Stimulated activated CD8-positive, alpha-beta memory T cell treated with anti-CD3 and anti-CD28 coated beads, Interleukin-7, amount 100 ng/mL, for 48 hours (primary cell): ENCODE measurements around the gene SHD.

Source experiments
- DNase-seq, 2 donors: peaks; one replicate each; pipeline ENCODE4 v3.0.0-alpha.2; 2020; ENCODE audit warnings: low read depth in 1 of 2; ENCODE audit errors: extremely low read depth in 1 of 2

Gene SHD

DNA sequence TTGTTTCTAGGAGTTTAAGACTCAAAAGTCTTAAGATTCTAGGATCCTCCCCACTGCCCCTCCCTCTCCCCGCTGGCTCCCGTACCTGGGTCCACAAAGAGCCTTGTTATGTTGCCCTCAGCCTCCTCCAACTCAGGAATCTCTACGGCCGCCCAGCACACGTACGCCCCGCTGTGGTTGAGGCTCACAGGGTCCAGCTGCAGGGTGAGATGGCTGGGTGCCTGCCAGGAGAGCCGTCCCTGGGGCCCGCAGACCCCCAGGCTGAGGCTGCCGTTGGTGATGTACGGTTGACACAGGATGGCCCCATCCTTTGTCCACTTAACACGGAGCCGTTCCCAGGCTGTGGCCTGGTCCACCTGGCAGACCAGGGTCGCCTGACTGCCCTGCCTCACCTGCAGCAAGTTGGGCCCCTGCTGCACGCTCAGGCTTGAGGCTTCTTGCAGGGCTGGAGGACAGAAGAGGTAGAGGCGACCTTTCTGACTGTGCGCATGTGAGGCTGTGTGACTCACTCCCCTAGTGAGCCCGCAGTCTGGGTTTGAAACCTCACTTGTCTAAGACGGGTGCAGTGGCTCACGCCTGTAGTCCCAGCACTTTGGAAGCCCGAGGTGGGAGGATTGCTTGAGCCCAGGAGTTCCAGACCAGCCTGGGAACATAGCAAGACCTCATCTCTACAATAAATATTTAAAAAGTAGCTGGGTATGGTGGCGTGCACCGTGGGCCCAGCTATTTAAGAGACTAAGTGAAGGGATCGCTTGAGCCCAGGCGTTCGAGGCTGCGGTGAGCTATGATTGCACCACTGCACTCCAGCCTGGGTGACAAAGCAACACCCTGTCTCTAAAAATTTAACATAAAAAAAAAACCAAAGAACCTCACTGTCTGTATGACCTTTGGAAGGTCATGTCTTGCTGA lies 19.1 kb downstream of the SHD start:
- peak in 1 of 2 donors; percentile 48 for DNase-seq

DNA sequence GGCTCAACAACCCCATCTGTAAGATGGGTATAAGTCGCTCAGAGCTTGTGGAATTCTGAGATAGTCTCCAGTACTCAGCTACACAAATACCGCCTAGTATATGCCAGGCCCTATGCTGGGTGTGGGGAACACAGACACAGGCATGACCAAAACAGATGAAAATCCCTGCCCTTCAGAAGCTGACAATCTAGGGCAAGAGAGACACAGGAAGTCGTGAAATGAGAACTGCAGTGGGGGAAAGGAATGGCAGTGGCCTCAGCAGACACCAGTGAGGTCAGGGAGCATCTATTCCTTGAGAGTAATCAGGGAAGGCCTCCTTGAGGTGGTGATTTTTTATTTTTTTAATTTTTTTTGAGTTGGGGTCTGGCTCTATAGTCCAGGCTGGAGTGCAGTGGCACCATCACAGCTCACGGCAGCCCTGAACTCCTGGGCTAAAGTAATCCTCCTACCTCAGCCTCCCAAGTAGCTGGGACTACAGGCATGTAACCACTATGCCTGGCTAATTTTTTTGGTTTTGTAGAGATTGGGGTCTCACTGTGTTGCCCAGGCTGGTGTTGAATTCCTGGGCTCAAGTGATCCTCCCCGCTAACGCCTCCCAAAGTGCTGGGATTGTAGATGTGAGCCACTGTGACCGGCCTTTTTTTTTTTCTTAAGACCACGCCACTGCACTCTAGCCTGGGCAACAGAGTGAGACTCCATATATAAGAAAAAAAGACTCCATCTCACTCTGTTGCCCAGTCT lies 19.9 kb downstream of the SHD start:
- no peak for DNase-seq

GRCh38 chr19:4300589-4300988 lies 21.5 kb downstream of the SHD start:
- DNase-seq = no peak

DNA sequence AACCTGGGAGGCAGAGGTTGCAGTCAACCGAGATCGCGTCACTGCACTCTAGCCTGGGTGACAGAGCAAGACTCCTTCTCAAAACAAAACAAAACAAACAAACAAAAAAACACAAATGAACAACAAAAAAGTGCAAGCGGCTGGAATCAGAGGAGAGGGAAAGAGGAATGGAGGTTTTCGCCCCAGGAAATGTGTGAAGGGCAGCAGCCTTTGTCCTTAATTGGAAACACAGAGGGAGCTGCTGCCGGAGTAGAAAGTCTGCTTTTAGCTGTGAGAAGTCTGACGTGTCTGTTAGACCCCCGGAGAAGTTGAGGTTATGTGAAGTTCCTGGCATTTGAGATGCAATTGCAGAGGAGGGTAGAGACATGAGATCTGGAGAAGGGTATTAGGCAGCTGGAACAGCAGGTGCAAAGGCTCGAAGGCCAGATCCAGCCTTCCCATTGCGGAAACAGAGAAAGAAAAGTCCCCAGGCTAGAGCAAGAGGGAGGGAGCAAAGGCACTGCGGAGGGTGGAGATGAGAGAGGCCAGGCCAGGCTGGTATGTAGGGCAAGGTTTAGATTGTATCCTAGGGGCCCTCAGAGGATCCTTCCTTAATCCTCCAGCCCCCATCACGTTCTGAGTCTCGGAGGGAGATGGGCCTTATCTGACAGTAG lies 22.6 kb downstream of the SHD start:
- no peak for DNase-seq

GRCh38 chr19:4302243-4302640 lies 23.2 kb downstream of the SHD start, which contains the start of gene TMIGD2:
Gene TMIGD2, minus strand, starts transcription at chr19:4302389. Its CDS starts 4 bp downstream, at chr19:4302385.
- no peak for DNase-seq

- DNase-seq = no peak
These were observed 24.9 kb downstream of the SHD start for GRCh38 chr19:4303819-4304537.

DNA sequence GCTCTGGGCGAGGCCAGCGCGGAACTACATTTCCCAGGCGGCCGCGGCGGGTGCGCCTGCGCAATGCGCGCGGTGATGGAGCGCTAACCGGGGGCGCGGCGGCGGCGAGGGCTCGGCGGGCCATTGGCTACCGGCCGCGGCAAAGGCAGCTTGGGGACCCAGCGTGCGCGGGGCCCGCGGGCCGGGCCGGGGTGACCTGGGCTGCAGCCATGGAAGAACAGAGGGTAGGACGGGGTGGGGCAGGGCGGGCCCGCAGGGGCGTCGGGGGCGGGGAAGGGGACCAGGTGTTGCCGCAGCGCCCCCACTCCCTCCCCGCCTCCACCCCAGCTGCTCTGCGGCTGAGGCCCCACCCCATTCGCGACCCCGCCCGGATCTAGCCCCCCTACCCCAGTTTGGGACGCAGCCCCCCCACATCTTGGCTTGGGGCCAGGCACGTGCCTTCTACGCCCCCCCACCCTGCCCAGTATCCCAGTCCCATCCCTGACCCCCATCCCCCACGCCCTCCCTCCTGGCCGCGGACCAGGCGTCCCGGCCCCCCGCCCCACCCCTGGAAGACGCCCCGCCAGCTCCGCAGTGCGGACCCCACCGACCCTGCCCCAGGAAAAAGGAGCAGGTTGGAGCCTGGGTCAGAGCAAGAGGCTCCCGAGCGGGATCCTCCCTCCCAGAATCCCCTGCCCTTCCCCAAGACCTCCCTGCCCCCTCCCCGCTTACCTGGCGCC lies 25.6 kb downstream of the SHD start, which contains the start of gene FSD1:
Gene FSD1 (plus strand): TSS at position 61 of the 719 bp plus-strand sequence. CDS start 149 bp downstream, at position 210.
- peak; percentile 62 to 67 for DNase-seq

- no peak for DNase-seq
These were observed 26.2 kb downstream of the SHD start for GRCh38 chr19:4305257-4305612.

GRCh38 chr19:4305659-4306058 lies 26.6 kb downstream of the SHD start:
- DNase-seq = no peak

- no peak for DNase-seq
These were observed 31.4 kb downstream of the SHD start for GRCh38 chr19:4310247-4311121.

- no peak for DNase-seq
These were observed 34.9 kb downstream of the SHD start for GRCh38 chr19:4313847-4314490.

- no peak for DNase-seq
These were observed 37.9 kb downstream of the SHD start for GRCh38 chr19:4316956-4317355.

GRCh38 chr19:4318460-4318859 lies 39.4 kb downstream of the SHD start:
- DNase-seq = no peak

DNA sequence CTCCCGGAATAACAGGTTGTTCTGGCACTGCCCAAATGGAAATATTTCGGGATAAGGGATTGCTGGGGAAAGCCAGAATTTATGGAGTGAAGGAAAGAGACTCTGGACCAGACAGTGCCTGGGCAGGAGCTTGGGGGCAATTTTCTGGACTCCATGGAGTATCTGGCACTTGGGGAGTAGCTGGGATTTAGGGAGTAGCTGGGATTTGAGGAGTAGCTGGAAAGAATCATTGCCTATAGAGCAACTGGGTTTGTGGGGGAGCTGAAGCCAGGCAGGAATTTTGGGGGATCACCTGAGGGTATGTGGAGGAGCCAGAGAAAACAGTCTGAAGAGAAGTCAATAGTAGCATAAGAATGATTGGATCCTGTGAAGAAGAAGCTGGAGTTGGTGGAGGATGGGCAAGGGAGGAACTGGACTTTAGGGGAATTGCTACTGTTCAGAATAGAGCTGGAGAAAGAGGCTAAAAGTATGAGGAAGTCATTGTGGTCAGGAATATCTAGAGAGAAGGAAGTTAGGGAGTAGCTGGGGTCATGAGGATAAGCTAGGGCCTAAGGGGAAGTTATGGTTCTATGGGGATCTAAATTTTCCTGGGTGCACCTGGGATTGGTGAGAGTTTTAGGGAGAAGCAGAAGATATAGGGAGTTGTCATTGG lies 40.1 kb downstream of the SHD start:
- DNase-seq = no peak

GRCh38 chr19:4320419-4320818 lies 41.4 kb downstream of the SHD start:
- no peak for DNase-seq

DNA sequence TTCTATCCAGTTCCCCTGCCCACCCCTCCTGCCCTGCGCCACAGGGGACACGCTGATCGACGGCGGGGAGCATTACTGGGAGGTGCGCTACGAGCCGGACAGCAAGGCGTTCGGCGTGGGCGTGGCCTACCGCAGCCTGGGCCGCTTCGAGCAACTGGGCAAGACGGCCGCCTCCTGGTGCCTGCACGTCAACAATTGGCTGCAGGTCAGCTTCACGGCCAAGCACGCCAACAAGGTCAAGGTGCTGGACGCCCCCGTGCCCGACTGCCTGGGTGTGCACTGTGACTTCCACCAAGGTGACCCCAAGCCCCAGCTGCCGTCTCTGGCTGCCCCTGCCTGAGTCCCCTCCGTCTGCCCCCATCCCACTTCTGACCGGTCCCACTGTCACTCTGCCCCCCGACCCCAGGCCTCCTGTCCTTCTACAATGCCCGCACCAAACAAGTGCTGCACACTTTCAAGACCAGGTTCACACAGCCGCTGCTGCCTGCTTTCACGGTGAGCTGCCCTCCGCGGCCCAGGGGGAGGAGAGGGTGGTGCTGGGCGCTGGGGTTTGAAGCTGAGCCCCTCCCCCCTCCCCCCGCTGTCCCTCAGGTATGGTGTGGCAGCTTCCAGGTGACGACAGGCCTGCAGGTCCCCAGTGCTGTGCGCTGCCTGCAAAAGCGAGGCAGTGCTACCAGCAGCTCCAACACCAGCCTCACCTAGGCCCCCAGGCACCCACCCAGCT lies 44.0 kb downstream of the SHD start:
- DNase-seq = no peak

DNA sequence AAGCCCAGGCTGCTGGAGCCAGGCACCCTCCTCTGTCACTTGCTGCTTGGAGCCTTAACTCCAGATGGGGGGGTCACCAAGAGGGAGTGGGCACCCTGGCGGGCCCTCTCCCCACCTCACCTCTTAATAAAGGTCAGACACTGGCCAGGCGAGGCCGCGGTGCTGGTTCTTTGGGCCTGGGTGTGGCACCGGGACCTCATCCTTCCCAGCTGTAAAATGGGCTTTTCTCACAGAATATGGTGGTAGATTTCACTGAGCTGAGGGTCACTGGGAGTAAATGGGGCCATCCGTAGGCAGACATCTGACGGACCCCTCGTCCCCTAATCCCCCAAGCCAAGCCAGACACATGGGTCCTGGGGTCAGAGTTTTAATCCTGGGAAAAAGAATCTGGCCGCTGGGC lies 44.6 kb downstream of the SHD start:
- DNase-seq = no peak

DNA sequence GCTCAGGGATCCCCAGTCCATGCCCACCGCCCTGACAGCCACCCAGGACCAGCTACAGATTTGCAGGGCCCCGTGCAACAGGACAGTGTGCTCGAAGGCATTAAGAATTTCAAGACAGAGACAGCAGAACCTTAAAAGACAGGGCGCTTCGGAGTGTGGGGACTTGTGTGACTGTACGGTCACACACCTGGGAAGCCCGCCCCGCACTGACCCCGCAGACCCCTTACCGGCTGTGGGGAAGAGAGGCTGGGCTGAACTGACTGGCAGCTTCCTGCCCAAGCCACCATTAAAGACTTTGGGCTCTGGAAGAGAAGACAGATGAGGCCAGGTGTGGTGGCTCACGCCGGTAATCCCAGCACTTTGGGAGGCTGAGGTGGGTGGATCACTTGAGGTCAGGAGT lies 45.2 kb downstream of the SHD start:
- DNase-seq = no peak
